ENCODE data around the gene OR2H1.

Gene OR2H1

GRCh38 chr6:29509711-29510110 lies 52.8 kb downstream of the OR2H1 start:
- DNase-seq (ENCODE audit: low spot score) (no peak), FAIRE-seq (no peak)

GRCh38 chr6:29510202-29510601 lies 53.2 kb downstream of the OR2H1 start:
- no peak for DNase-seq (ENCODE audit: low spot score)
- FAIRE-seq: no peak

DNA sequence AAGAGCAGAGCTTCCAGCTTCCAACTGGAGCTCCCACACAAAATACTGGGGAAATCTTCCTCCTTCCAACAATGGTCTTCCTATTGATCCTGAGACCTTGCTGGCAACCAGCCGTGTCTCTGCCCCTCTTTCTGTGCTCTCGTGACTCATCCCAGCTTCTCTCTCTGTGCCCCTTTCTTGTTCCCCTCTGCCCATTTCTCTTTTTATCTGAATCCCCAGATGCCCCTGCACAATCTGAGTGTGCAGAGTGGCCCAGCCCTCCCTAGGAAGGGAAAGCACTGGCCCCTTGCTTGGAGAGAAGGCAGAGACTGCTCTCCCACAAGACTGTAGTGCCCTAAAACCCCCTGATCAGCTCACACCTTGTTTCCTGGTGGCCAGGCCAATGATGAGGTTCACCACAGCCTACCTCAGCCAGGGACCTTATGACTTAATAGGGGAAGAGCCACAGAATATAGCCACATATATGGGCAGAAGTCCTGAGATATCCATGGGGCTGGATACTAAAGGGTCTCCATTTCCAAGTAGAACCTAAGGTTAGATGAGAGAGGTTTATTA lies 53.9 kb downstream of the OR2H1 start:
- DNase-seq (ENCODE audit: low spot score): no peak
- no peak for FAIRE-seq
